GM19043 (cell line): Measurements from ENCODE around the gene NATD1.

ENCODE experiments used
- ATAC-seq: cut with Tn5 transposase; IDR thresholded peaks from one replicate; pipeline ENCODE4 v1.9.1; 2021; ENCODE audit warnings: low read depth; ENCODE audit not compliant: unreplicated experiment

The NATD1 gene

GRCh38 chr17:21252796-21253645, at the start of gene NATD1:
TSS of gene NATD1 (minus strand) at chr17:21253410. CDS start at chr17:21253264, 146 bp downstream.
- peak; percentile 75 for ATAC-seq

DNA sequence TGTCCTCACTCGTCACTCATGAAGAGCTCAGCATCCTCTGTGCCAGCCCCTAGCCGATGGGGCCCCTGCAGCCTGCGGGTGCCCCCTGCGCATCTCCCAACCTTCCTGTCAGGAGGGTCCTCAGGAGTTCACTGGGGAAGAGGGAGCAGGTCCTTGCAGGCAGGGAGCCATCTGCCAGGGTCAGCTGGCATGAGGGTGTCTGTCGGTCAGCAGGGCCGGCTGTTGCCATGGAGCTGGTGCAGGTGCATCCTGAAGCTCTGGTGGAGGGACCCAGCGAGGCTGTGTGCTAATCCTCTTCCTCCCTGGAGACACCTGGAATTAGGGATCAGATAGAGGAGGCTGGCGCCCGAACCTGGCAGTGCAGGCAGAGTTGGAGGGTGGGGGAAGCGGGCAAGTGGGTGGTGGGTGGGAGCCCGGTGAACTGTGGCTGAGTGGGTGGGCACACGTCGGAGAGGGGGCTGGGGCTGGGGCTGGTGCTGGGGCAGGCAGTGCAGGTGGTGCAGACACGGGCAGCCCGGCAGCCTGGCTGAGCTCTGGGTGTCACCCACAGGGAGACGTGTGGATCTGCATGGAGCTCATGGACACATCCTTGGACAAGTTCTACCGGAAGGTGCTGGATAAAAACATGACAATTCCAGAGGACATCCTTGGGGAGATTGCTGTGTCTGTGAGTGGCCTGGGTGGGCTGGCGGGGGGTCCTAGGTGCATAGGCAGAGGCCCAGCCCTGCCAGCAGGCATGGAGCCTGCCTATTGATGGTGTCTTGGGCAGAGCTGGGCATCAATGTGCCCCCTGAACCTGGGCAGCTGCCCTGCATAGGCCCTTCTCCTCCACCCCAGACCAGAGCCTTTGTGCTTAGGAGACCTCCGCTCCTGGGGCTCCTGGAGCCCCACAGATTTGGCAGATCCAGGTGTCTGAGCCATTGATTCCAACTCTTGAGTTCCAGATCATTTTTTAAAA, 48.7 kb upstream of the NATD1 start:
- no peak for ATAC-seq

DNA sequence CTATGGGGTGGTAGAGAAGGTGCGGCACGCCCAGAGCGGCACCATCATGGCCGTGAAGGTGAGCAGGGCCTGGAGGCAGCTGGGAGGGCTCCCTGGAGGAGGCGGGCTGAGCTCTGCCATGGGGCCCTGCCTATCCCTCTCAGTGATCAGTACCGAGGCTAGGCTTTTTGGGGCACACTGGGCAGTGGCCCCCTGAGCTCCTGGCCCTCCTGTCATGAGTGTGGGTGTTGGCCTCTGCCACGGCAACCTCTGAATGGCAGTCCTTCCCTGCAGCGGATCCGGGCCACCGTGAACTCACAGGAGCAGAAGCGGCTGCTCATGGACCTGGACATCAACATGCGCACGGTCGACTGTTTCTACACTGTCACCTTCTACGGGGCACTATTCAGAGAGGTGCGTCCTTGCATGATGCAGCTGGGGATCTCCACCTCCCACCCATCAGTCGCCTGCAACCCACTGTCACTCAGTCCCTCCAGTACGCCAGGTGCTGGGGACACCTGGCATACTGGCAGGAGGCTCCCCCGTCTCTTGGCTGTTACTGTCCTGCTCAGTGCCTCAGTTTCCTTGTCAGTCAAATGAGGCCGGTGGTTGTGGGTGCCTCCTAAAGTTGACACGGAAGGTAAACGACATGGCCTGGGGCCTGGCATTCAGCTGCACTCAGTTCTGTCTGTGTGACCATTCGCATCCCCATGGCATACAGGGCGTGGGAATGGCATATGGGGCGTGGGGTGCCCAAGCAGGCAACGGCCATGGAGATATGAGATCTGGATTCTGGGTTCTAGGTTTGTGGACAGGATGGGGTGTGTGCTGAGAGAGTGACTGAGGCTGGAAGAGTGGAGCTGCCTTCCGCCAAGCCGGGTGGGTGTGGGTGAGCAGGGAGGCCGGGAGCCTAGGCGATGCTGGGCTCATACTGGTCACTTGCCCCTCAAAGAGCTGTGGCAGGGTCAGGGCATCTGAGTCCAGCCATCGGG, 47.7 kb upstream of the NATD1 start:
- ATAC-seq = no peak

DNA sequence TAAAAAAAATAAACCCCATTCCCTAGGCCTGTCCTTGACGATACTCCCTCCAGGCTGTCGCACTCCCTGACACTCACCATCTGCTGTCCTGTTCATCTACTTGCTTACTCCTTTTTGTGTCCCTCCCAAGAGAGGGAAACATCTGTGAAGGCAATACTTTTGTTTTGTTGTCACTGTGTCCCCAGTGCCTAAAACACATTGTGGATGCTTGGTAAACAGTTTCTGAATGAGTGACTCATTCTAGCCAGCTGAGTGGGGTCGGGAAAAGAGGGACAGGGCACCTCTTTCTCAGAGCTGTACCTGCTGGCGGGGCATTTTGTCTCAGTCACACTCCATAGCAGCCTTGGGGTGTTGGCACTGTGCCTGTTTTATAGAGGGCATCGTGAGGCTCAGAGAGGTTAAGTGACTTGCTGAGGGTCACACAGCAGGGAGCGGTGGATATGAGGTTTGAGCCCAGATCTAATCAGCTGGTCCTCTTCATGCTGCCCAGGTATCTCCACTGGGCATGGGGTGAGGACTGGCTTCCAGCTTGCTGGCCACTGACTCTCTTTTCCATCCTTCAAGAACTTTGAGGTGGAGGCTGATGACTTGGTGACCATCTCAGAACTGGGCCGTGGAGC, 46.9 kb upstream of the NATD1 start:
- ATAC-seq = no peak

GRCh38 chr17:21298983-21299519, 45.8 kb upstream of the NATD1 start:
- ATAC-seq = no peak

DNA sequence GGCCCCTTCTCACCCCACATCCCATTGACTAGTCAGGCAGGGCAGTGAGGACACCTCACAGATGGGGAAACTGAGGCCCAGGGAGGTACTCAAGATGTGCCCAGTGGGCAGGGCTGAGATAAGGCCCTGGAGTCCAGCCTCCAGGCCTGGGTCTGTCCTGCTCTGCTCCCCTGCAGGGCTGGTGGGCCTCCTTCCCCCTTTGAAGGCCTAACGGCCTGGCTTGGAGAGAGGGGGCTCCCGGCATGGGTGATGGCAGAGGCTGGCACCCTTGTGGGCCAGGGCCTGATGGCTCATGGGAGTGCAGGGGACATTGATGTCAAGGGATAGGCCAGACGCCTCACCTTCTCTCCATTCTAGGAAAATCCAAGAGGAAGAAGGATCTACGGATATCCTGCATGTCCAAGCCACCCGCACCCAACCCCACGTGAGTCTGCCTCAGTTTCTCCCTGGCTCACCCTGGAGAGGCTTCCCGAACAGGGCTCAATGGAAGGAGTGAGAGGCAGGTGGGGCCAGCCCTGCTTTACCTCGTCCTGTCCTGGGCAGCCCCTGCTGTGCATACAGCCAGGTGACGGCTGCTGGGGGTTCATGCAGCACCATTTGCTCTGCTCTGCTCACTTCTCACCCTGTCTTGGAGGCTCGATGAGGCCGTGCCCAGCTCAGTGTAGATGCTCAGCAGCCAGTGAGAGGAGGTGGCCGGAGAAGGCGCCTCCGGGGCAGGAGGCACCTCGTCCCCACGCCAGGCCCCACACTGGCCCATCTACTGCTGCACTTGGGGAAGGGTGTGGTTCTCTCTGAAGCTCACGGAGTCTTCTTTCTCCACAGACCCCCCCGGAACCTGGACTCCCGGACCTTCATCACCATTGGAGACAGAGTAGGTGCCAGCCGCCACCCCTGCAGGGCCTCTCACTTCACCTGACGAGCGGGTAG, 45.1 kb upstream of the NATD1 start:
- no peak for ATAC-seq

DNA sequence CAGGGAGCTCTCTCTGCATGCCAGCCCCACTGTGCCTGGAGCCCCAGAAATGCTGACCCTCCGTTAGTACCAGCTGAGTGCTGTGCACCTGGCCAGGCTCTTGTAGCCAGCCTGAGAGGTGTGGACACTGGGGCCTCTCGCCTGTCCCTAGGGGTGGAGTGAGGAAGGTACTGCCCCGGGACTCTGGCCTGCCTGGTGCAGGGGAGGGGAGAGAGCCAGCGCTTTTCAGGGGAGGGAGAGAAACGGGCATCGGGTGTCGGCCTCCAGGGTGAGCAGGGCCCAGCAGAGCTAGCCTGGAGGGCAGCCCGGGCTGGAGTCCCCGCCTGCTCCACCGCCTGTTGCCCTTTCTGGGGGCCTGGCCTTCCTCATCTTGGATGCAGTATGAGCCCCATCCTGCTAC, 44.4 kb upstream of the NATD1 start:
- ATAC-seq = no peak

DNA sequence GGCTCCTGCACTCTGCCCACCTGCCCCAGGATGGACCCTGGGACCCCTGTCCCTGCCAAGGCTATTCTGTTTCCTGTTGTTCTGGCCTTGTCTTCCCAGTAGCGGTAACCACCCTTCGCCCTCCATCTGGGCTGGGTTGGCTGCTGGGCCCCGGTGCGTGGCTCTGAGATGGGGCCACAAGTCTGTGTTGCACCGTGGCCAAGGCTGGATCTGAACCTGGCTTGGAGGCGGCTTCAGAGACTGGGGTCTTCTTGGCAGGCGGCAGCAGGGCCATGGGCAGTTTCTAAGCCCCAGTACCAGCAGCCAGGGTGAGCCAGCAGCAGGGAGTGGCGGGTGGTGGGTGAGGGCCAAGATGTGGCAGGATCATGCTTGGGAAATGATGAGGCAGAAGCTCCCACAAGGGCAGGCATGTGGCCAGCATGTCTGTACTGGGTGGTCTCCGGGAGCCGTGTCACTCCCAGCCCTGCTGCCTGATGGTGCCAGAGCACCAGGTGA, 43.9 kb upstream of the NATD1 start:
- no peak for ATAC-seq

GRCh38 chr17:21296097-21297025, 43.2 kb upstream of the NATD1 start:
- ATAC-seq = no peak

DNA sequence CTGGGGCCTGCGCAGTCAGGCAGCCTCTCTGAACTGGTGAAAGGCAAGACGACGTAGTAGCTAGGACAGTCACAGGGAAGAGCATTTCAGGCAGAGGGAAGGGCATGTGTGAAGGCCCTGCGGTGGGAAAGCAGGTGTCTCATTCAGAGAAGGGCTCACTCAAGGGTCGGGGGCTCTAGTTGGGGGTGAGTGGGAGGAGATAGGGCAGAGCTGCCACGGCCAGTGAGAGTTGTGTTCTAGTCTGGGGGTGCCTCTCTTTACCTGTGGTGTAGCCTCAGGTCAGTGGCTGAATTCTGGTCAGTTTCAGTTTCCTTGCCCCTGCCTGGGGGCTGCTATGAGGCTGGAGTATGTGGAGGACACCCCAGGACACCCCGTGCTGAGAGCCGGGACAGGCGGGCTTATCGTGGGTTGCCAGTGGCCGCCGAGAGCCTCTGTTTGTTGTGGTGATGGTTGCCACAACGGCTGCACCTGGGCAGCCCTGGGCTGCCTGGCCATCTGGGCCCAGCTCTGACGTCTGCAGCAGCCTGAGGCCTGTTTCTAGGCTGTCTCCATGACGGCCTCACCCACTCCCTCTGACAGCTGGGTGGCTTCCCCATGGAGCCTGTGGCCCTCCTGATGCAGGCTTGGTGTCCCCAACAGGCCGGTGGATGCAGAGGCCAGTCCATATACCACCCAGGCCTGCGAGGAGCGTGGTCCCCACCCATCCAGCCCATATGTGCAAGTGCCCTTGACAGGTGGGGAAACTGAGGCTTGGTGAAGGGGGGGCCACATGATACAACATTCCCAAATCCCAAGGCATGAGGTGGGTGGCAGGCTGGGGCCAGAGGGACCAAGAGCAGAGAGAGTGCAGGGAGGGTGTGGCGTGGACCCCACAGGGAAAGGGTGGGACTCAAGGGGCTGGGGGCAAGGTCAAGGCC, 42.1 kb upstream of the NATD1 start:
- ATAC-seq = no peak

- no peak for ATAC-seq
Observed at GRCh38 chr17:21294321-21295035, 41.3 kb upstream of the NATD1 start.

- no peak for ATAC-seq
Observed at GRCh38 chr17:21293831-21294210, 40.6 kb upstream of the NATD1 start.

- ATAC-seq = no peak
Observed at GRCh38 chr17:21292867-21293830, 39.9 kb upstream of the NATD1 start.

- no peak for ATAC-seq
Observed at GRCh38 chr17:21291862-21292261, 38.7 kb upstream of the NATD1 start.

DNA sequence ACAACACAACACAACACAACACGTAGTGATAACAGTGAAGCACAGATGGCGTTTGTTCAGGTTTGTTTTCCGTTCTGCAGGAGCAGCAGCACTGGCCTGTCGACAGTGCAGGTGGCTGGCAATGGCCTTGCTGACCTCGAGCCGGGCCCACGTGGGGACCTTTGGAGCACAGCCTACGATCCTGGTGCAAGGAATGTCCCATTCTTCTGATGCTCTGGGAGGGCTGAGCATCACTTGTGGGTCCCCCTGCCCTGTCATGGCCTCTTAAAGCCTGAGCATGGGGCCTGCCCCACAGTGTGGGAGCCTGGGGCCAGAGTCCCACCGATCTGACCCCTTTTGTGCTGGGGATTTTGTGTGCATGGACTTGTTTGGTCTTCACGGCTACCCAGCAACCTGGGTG, 38.1 kb upstream of the NATD1 start:
- ATAC-seq = no peak
